IMR-90 (cell line): ENCODE measurements around the gene MYO7B. TPM values are rescaled to one million over a fixed set of nuclear protein-coding genes. Genes with fewer than 3 reads are reported as not detected.

Source experiments
- ATAC-seq: fragments of 200-7000 bp; cut with Tn5 transposase; 2 replicates; pipeline ENCODE4 v1.9.1; 2020; ENCODE audit warnings: low read depth, mild to moderate bottlenecking, moderate library complexity
- BruUV-seq: library from RNA; stranded (reverse); fragments of 400-500 nt; replicated peaks from 2 replicates; lab custom pipeline; 2021; lab: Mats Ljungman, UMichigan
- CTCF ChIA-PET: fragments of 300-600 bp; formaldehyde crosslinking; extraction: SDS; loops from one replicate; lab custom pipeline; 2021; ENCODE audit warnings: antibody characterized with exemption; lab: Yijun Ruan, JAX
- POLR2A ChIA-PET: fragments of 300-600 bp; sonication (Branson Sonifier 250); formaldehyde crosslinking; loops from one replicate; lab custom pipeline; 2022; ENCODE audit warnings: antibody characterized with exemption; ENCODE audit not compliant: unreplicated experiment; lab: Charles Lee
- DNase-seq: peaks from one replicate; pipeline ENCODE4 v3.0.0; 2013
- H2AFZ ChIP-seq: replicated peaks from 2 replicates; pipeline ENCODE3; 2013; ENCODE audit warnings: low read length, mild to moderate bottlenecking; ENCODE audit not compliant: poor library complexity
- H2AK5ac ChIP-seq: 2 replicates; pipeline ENCODE4 v1.6.1; 2013; ENCODE audit warnings: low read depth, low read length, inconsistent platforms
- H2AK9ac ChIP-seq: replicated peaks from 2 replicates; pipeline ENCODE3; 2013; ENCODE audit warnings: mild to moderate bottlenecking, low read depth, low read length, moderate library complexity; ENCODE audit not compliant: poor library complexity
- H2BK120ac ChIP-seq: 2 replicates; pipeline ENCODE4 v1.6.1; 2013; ENCODE audit warnings: low read depth, low read length, inconsistent platforms
- H2BK15ac ChIP-seq: 3 replicates; pipeline ENCODE4 v1.6.1; 2013; ENCODE audit warnings: low read depth, low read length, inconsistent platforms
- H2BK20ac ChIP-seq: 2 replicates; pipeline ENCODE4 v1.6.1; 2013; ENCODE audit warnings: low read depth, mild to moderate bottlenecking, inconsistent platforms, low read length, moderate library complexity
- H2BK5ac ChIP-seq: 2 replicates; pipeline ENCODE4 v1.6.1; 2013; ENCODE audit warnings: mild to moderate bottlenecking, low read depth, low read length, inconsistent platforms; ENCODE audit not compliant: poor library complexity, severe bottlenecking
- H3K14ac ChIP-seq: replicated peaks from 2 replicates; pipeline ENCODE4 v1.6.1; 2013; ENCODE audit warnings: low read depth, low read length, inconsistent platforms
- H3K18ac ChIP-seq: 2 replicates; pipeline ENCODE4 v1.6.1; 2013; ENCODE audit warnings: low read depth, low read length, control low read depth
- H3K23ac ChIP-seq: 2 replicates; pipeline ENCODE4 v1.6.1; 2013; ENCODE audit warnings: low read depth, low read length, inconsistent platforms
- H3K27ac ChIP-seq: 2 replicates; pipeline ENCODE4 v1.5.1; 2013; ENCODE audit warnings: mild to moderate bottlenecking, control low read depth, low read length; ENCODE audit not compliant: insufficient read depth
- H3K27me3 ChIP-seq: 2 replicates; pipeline ENCODE4 v1.6.1; 2013; ENCODE audit warnings: low read length; ENCODE audit not compliant: control insufficient read depth, insufficient read depth
- H3K36me3 ChIP-seq: 2 replicates; pipeline ENCODE4 v1.6.1; 2013; ENCODE audit warnings: low read length, mixed read lengths; ENCODE audit not compliant: control insufficient read depth, insufficient read depth
- H3K4ac ChIP-seq: 2 replicates; pipeline ENCODE4 v1.6.1; 2013; ENCODE audit warnings: low read depth, low read length, inconsistent platforms
- H3K4me1 ChIP-seq: 2 replicates; pipeline ENCODE4 v1.6.1; 2013; ENCODE audit warnings: low read length, mixed read lengths; ENCODE audit not compliant: control insufficient read depth, insufficient read depth
- H3K4me2 ChIP-seq: 2 replicates; pipeline ENCODE4 v1.6.1; 2013; ENCODE audit warnings: low read depth, mild to moderate bottlenecking, control low read depth, low read length, moderate library complexity
- H3K4me3 ChIP-seq: 2 replicates; pipeline ENCODE4 v1.5.1; 2013; ENCODE audit warnings: low read depth, mild to moderate bottlenecking, control low read depth, low read length, moderate library complexity; ENCODE audit not compliant: insufficient read depth
- H3K56ac ChIP-seq: 2 replicates; pipeline ENCODE4 v1.6.1; 2013; ENCODE audit warnings: low read length, inconsistent platforms; ENCODE audit not compliant: insufficient read depth; ENCODE audit errors: extremely low read depth
- H3K79me1 ChIP-seq, 2 experiments: 2 replicates each; pipeline ENCODE4 v1.6.1; 2013; ENCODE audit warnings: low read length in 2 of 2, inconsistent platforms in 1 of 2, low read depth in 1 of 2
- H3K9ac ChIP-seq: 2 replicates; pipeline ENCODE4 v1.6.1; 2013; ENCODE audit warnings: low read depth, low read length, control low read depth
- H3K9me1 ChIP-seq: 2 replicates; pipeline ENCODE4 v1.6.1; 2013; ENCODE audit warnings: low read length, inconsistent platforms; ENCODE audit not compliant: insufficient read depth
- H3K9me3 ChIP-seq: 2 replicates; pipeline ENCODE4 v1.6.1; 2013; ENCODE audit warnings: low read length; ENCODE audit not compliant: control insufficient read depth, insufficient read depth
- H4K20me1 ChIP-seq: 2 replicates; pipeline ENCODE4 v1.6.1; 2013; ENCODE audit warnings: low read length, inconsistent platforms; ENCODE audit not compliant: insufficient read depth
- H4K5ac ChIP-seq: 2 replicates; pipeline ENCODE4 v1.6.1; 2013; ENCODE audit warnings: mild to moderate bottlenecking, low read depth, low read length, control low read depth
- H4K8ac ChIP-seq, 2 experiments: 2 replicates each; pipeline ENCODE4 v1.6.1; 2013; ENCODE audit warnings: low read depth in 2 of 2, low read length in 2 of 2, control low read depth in 1 of 2, inconsistent platforms in 1 of 2
- H4K91ac ChIP-seq: 2 replicates; pipeline ENCODE4 v1.6.1; 2013; ENCODE audit warnings: low read depth, low read length, inconsistent platforms; ENCODE audit not compliant: insufficient read depth
- BHLHE40 ChIP-seq: fragments of 150-350 bp; IDR thresholded peaks from 2 replicates; pipeline ENCODE4 v1.6.1; 2016; ENCODE audit warnings: mild to moderate bottlenecking, low read depth, low read length
- CEBPB ChIP-seq: IDR thresholded peaks from 2 replicates; pipeline ENCODE4 v1.6.1; 2012; ENCODE audit warnings: low read depth, low read length, improper control_type of control experiment
- CHD1 ChIP-seq: IDR thresholded peaks from 2 replicates; pipeline ENCODE4 v1.6.1; 2012; ENCODE audit warnings: low read depth, low read length, improper control_type of control experiment
- CTCF ChIP-seq: conservative IDR thresholded peaks from 2 replicates; pipeline ENCODE4 v1.5.1; 2012; ENCODE audit warnings: mild to moderate bottlenecking, low read depth, low read length, improper control_type of control experiment
- ELK1 ChIP-seq: fragments of 150-350 bp; IDR thresholded peaks from 2 replicates; pipeline ENCODE4 v1.6.1; 2016; ENCODE audit warnings: low read depth, mild to moderate bottlenecking, low read length, moderate library complexity, borderline replicate concordance
- FOS ChIP-seq: fragments of 150-350 bp; IDR thresholded peaks from 2 replicates; pipeline ENCODE4 v1.6.1; 2016; ENCODE audit warnings: low read depth, low read length
- MAFK ChIP-seq: IDR thresholded peaks from 2 replicates; pipeline ENCODE4 v1.6.1; 2012; ENCODE audit warnings: low read depth, low read length, improper control_type of control experiment
- MAZ ChIP-seq: IDR thresholded peaks from 2 replicates; pipeline ENCODE4 v1.6.1; 2012; ENCODE audit warnings: low read depth, mild to moderate bottlenecking, low read length, improper control_type of control experiment, moderate library complexity, borderline replicate concordance
- MXI1 ChIP-seq: IDR thresholded peaks from 2 replicates; pipeline ENCODE4 v1.6.1; 2012; ENCODE audit warnings: low read depth, mild to moderate bottlenecking, low read length, moderate library complexity, borderline replicate concordance
- NFE2L2 ChIP-seq: fragments of 150-350 bp; IDR thresholded peaks from 2 replicates; pipeline ENCODE4 v1.6.1; 2016; ENCODE audit warnings: low read depth, mild to moderate bottlenecking, low read length
- POLR2A ChIP-seq: IDR thresholded peaks from 2 replicates; pipeline ENCODE4 v1.6.1; 2012; ENCODE audit warnings: mild to moderate bottlenecking, low read depth, low read length
- RAD21 ChIP-seq: IDR thresholded peaks from 2 replicates; pipeline ENCODE4 v1.6.1; 2012; ENCODE audit warnings: low read length, improper control_type of control experiment
- RCOR1 ChIP-seq: IDR thresholded peaks from 2 replicates; pipeline ENCODE4 v1.6.1; 2012; ENCODE audit warnings: mild to moderate bottlenecking, low read length, improper control_type of control experiment; ENCODE audit not compliant: insufficient replicate concordance
- RFX5 ChIP-seq: IDR thresholded peaks from 2 replicates; pipeline ENCODE4 v1.8.0; 2012; ENCODE audit warnings: low read depth, mild to moderate bottlenecking, low read length, moderate library complexity
- SMC3 ChIP-seq: fragments of 150-350 bp; IDR thresholded peaks from 2 replicates; pipeline ENCODE4 v1.6.1; 2016; ENCODE audit warnings: low read depth, mild to moderate bottlenecking, antibody characterized with exemption, low read length, moderate library complexity
- USF2 ChIP-seq: fragments of 150-350 bp; IDR thresholded peaks from 2 replicates; pipeline ENCODE4 v1.6.1; 2017; ENCODE audit warnings: mild to moderate bottlenecking, antibody characterized with exemption, low read length, low read depth
- WGBS, 2 experiments: methylation state at CpG; one replicate each; pipeline versions ENCODE4 v1.1.5 to v1.1.7; 2013; ENCODE audit warnings: missing lambda C conversion rate in 2 of 2; ENCODE audit not compliant: insufficient read length in 1 of 2; ENCODE audit errors: extremely low coverage in 2 of 2; 5-methylcytosine and 5-hydroxymethylcytosine counted together
- dilution Hi-C: fragments of 300-500 bp; cut with HindIII; formaldehyde crosslinking; loops from one replicate; pipeline ENCODE4 v1.14.3; 2018; ENCODE audit warnings: low sequenced_read_pairs; ENCODE audit not compliant: unreplicated experiment
- in situ Hi-C: fragments of 300-500 bp; cut with MboI; formaldehyde crosslinking; loops from 3 replicates; pipeline ENCODE4 v1.14.3; 2019; ENCODE audit warnings: low sequenced_read_pairs, inconsistent platforms, mixed read lengths
- intact Hi-C: fragments of 100-400 bp; cut with micrococcal nuclease; formaldehyde crosslinking; loops from 2 replicates; pipeline ENCODE4 v1.10.0; 2022
- polyA plus RNA-seq, 3 experiments: library from polyadenylated mRNA; depleted of rRNA; stranded (reverse); fragments of >200 nt; gene quantifications; 2 replicates each; pipeline ENCODE4 v1.2.3, GENCODE V29; 2012; ENCODE audit warnings: low replicate concordance in 1 of 3
- total RNA-seq: library from RNA; depleted of rRNA; stranded (reverse); fragments of >200 nt; gene quantifications from 2 replicates; pipeline ENCODE4 v1.2.3, GENCODE V29; 2012

The MYO7B gene
- total and polyA plus RNA-seq, 2 of the 4 experiments (the other 2 are of a cell fraction), result 0.18 to 0.46 TPM

- no peak overlapping the region for H4K8ac ChIP-seq
- no peak overlapping the region for H3K4me2 ChIP-seq
- H3K4me1 ChIP-seq, result no peaks in the 10 kb centered on the region
- no peak overlapping the region for H3K14ac ChIP-seq
- ChIA-PET CTCF (no interaction called here), POLR2A (no interaction called here)
- no peak for ATAC-seq
- no CpG with 5 or more reads among the region's 2 CpGs for WGBS, 2 experiments
- no peak overlapping the region for H3K27ac ChIP-seq
- no peak overlapping the region for H2BK15ac ChIP-seq
- no peak overlapping the region for H2AK5ac ChIP-seq
- peaks cover 6% of the 10 kb centered on the region; the same call in 1 of the 2 replicates for H3K9me3 ChIP-seq
- H3K79me1 ChIP-seq, result no peaks in the 10 kb centered on the region
- H3K27me3 ChIP-seq, result peaks cover 25% of the 10 kb centered on the region
- no peaks in the 10 kb centered on the region for H3K36me3 ChIP-seq
- no peak for TF ChIP-seq RCOR1
- no peak for TF ChIP-seq USF2
- TF ChIP-seq CEBPB, result no peak
- no peak for TF ChIP-seq NFE2L2
- TF ChIP-seq BHLHE40, result no peak
- TF ChIP-seq RAD21, result no peak
- TF ChIP-seq CHD1, result no peak
- no peak for TF ChIP-seq MAFK
- TF ChIP-seq CTCF, result no peak
- TF ChIP-seq RFX5, result no peak
- no peak for TF ChIP-seq POLR2A
- TF ChIP-seq ELK1, result no peak
- no peak for TF ChIP-seq MAZ
- no peak for TF ChIP-seq MXI1
- no peak for TF ChIP-seq FOS
- no peak for TF ChIP-seq SMC3
- intact Hi-C loops, result no loop called here
- no peak overlapping the region for H2BK20ac ChIP-seq
- H4K5ac ChIP-seq, result no peak overlapping the region
- in situ Hi-C loops, result no loop called here
- no peaks in the 10 kb centered on the region for H4K20me1 ChIP-seq
- no peaks in the 10 kb centered on the region for H3K9me1 ChIP-seq
- H3K18ac ChIP-seq, result no peak overlapping the region
- DNase-seq, result no peak
- H3K23ac ChIP-seq, result no peak overlapping the region; the same call in 1 of the 2 replicates
- H3K4ac ChIP-seq, result no peak overlapping the region
- no peak overlapping the region for H2AFZ ChIP-seq
- no peak overlapping the region for H3K9ac ChIP-seq
- no peak overlapping the region for H4K91ac ChIP-seq
- no TSS peak for BruUV-seq
- H3K4me3 ChIP-seq, result no peak overlapping the region
- dilution Hi-C loops, result no loop called here
- no peak overlapping the region for H2AK9ac ChIP-seq
- no peak overlapping the region for H3K56ac ChIP-seq
- H2BK120ac ChIP-seq, result no peak overlapping the region
- no peak overlapping the region for H2BK5ac ChIP-seq
These were observed 27.5 kb downstream of the MYO7B start for GRCh38 chr2:127562936-127563335.
